Measurements from ENCODE around the gene CNGA3.

- no peak for TF ChIP-seq CTCF (IDR thresholded peaks at IDR 0.05; ENCODE audit: insufficient read depth, low read length)
- no peak for TF ChIP-seq POLR2AphosphoS5 (IDR thresholded peaks at IDR 0.05; ENCODE audit: low read depth)
These were observed 32.6 kb downstream of the CNGA3 start for GRCh38 chr2:98378901-98379300.

Measured in HL-60 (cell line).